ENCODE results near the gene KANSL1L.
A peak's percentile ranks its signal among the peaks of the same experiment; 100 is the strongest.

KANSL1L gene

DNA sequence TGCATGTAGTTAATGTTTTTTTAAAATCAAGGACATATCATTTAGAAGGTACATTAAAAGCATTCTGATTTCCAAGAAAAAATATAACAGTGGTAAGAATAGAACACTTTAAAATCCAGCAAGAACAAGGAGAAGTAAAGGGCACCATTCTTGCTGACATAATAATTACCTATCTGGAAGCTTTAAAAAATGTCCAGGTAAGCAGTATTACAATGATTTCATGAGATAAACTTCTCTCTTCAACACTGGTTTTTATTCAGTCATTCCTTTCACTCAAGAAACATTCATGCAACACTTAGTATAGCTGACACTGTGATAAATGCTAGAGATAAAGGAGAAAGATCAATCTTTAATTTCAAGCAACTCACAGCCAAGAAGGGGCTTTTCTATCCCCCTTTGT lies 2.9 kb upstream of the KANSL1L start:
- H3K9me3 ChIP-seq (ENCODE audit: insufficient read depth, low read length): no peaks in the 10 kb centered on the region
- H3K4me3 ChIP-seq (ENCODE audit: insufficient read depth, low read length, poor library complexity, severe bottlenecking): no peak overlapping the region
- peaks cover 16% of the 10 kb centered on the region for H3F3A ChIP-seq (ENCODE audit: insufficient read depth)
- H2AFZ ChIP-seq (ENCODE audit: low read depth, low read length, severe bottlenecking): no peak overlapping the region
- no peak overlapping the region for H3K9ac ChIP-seq (ENCODE audit: low read length)
- H3K36me3 ChIP-seq (ENCODE audit: low read length): no peaks in the 10 kb centered on the region
- peaks cover 13% of the 10 kb centered on the region for H3K79me2 ChIP-seq (ENCODE audit: insufficient read depth, low read length)
- no peak overlapping the region for H3K27ac ChIP-seq (ENCODE audit: low read depth, low read length)
- H3K27me3 ChIP-seq (ENCODE audit: low read length): no peaks in the 10 kb centered on the region
- H3K4me2 ChIP-seq (ENCODE audit: low read depth, low read length, poor library complexity, severe bottlenecking): no peak overlapping the region
- H3K9me2 ChIP-seq (replicated peaks; ENCODE audit: insufficient read depth, low read length): no peaks in the 10 kb centered on the region
- H4K20me1 ChIP-seq (ENCODE audit: low read depth, low read length): no peaks in the 10 kb centered on the region; the same call in 1 of the 2 replicates
- no peak for TF ChIP-seq EZH2phosphoT487 (conservative IDR thresholded peaks at IDR 0.05; ENCODE audit: low read length)
- TF ChIP-seq, protein P1, sequence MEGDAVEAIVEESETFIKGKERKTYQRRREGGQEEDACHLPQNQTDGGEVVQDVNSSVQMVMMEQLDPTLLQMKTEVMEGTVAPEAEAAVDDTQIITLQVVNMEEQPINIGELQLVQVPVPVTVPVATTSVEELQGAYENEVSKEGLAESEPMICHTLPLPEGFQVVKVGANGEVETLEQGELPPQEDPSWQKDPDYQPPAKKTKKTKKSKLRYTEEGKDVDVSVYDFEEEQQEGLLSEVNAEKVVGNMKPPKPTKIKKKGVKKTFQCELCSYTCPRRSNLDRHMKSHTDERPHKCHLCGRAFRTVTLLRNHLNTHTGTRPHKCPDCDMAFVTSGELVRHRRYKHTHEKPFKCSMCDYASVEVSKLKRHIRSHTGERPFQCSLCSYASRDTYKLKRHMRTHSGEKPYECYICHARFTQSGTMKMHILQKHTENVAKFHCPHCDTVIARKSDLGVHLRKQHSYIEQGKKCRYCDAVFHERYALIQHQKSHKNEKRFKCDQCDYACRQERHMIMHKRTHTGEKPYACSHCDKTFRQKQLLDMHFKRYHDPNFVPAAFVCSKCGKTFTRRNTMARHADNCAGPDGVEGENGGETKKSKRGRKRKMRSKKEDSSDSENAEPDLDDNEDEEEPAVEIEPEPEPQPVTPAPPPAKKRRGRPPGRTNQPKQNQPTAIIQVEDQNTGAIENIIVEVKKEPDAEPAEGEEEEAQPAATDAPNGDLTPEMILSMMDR (IDR thresholded peaks at IDR 0.05; ENCODE audit: insufficient read depth, low read length, poor library complexity, severe bottlenecking): no peak

DNA sequence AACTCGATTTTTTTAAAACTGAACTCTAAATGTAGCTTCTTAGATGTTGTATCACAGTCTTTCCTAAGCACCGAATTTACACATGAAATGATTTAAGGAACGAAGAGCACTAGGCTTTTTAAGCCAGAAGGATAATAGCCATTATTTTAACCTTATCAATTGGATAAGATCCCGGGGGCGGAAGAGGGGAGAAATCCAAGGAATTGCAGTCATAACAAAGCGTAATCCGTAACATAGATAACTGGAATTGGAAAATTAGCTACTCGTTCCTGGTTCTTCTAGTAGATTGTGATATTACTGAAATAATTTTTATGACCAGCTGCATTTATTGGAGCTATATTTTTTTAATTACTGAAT lies 988 bp upstream of the KANSL1L start:
- peak overlapping the region; percentile 96 for H3K4me3 ChIP-seq (ENCODE audit: insufficient read depth, low read length, poor library complexity, severe bottlenecking)
- no peaks in the 10 kb centered on the region for H3K9me3 ChIP-seq (ENCODE audit: insufficient read depth, low read length)
- H3K4me2 ChIP-seq (ENCODE audit: low read depth, low read length, poor library complexity, severe bottlenecking): peak overlapping the region; percentile 97
- H3K79me2 ChIP-seq (ENCODE audit: insufficient read depth, low read length): peaks cover 17% of the 10 kb centered on the region
- no peak overlapping the region for H2AFZ ChIP-seq (ENCODE audit: low read depth, low read length, severe bottlenecking)
- 0 out of 2 replicates have a peak, but pooled peaks cover 3% of the 10 kb centered on the region for H3K36me3 ChIP-seq (ENCODE audit: low read length)
- H3K9me2 ChIP-seq (replicated peaks; ENCODE audit: insufficient read depth, low read length): no peaks in the 10 kb centered on the region
- peaks cover 7% of the 10 kb centered on the region; the same call in 1 of the 2 replicates for H4K20me1 ChIP-seq (ENCODE audit: low read depth, low read length)
- no peaks in the 10 kb centered on the region for H3K27me3 ChIP-seq (ENCODE audit: low read length)
- TF ChIP-seq EZH2phosphoT487 (conservative IDR thresholded peaks at IDR 0.05; ENCODE audit: low read length): no peak
- TF ChIP-seq, protein P1 (IDR thresholded peaks at IDR 0.05; ENCODE audit: insufficient read depth, low read length, poor library complexity, severe bottlenecking): no peak
- H3F3A ChIP-seq (ENCODE audit: insufficient read depth): peaks cover 18% of the 10 kb centered on the region
- peak overlapping the region; percentile 91 for H3K27ac ChIP-seq (ENCODE audit: low read depth, low read length)
- peak overlapping the region; percentile 86; the same call in 1 of the 2 replicates for H3K9ac ChIP-seq (ENCODE audit: low read length)

DNA sequence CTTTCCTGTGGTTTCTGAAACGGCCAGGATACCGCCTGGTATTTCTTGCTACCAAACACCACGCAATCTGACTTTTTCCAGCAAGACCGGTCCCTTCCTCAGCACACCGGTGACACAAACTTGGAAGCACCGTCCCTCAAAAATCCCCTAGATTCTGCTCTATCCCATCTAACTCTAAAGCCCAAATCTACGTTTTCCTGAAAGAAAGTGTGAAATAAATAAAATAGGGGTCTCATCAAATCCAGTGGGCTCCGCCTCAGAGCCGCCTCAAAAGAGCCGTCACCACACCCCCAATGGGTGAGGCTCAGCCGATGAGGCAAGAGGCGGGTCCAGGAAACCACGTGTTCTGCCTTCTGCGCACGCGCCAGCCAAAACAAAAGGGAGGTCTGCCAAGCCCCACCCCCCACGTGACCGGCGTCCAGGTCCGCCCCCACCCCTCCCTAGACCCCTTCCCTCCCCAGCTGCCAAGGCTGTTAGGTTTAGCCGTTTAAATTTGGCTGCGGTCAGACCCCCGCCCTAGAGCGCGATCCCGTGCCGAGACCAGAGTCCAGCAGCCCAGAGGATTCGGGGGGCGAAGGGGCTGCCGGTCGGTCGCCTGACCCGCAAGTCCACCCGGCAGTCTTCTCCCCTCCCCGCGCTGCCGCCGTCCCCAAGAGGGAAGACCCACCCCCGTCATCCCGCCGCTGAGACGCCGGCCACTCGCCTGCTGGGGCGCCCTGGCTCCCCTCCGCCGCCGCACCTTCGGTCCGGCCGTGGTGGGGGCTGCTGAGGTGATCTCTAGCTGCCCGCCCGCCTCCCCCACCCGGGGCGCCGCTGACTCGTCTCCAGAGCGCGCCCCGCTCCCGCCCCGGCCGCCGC lies 534 bp downstream of the KANSL1L start:
- peak overlapping the region; percentile 86 for H3K9ac ChIP-seq (ENCODE audit: low read length)
- H2AFZ ChIP-seq (ENCODE audit: low read depth, low read length, severe bottlenecking): peak overlapping the region; percentile 98
- H3K27me3 ChIP-seq (ENCODE audit: low read length): no peaks in the 10 kb centered on the region
- peaks cover 7% of the 10 kb centered on the region; the same call in 1 of the 2 replicates for H4K20me1 ChIP-seq (ENCODE audit: low read depth, low read length)
- TF ChIP-seq, protein P1 (IDR thresholded peaks at IDR 0.05; ENCODE audit: insufficient read depth, low read length, poor library complexity, severe bottlenecking): no peak
- TF ChIP-seq EZH2phosphoT487 (conservative IDR thresholded peaks at IDR 0.05; ENCODE audit: low read length): no peak
- H3F3A ChIP-seq (ENCODE audit: insufficient read depth): peaks cover 21% of the 10 kb centered on the region
- H3K79me2 ChIP-seq (ENCODE audit: insufficient read depth, low read length): peaks cover 22% of the 10 kb centered on the region
- no peaks in the 10 kb centered on the region for H3K9me3 ChIP-seq (ENCODE audit: insufficient read depth, low read length)
- H3K4me3 ChIP-seq (ENCODE audit: insufficient read depth, low read length, poor library complexity, severe bottlenecking): peak overlapping the region; percentile 96
- H3K36me3 ChIP-seq (ENCODE audit: low read length): 0 out of 2 replicates have a peak, but pooled peaks cover 3% of the 10 kb centered on the region
- H3K4me2 ChIP-seq (ENCODE audit: low read depth, low read length, poor library complexity, severe bottlenecking): peak overlapping the region; percentile 80
- H3K27ac ChIP-seq (ENCODE audit: low read depth, low read length): peak overlapping the region; percentile 91
- H3K9me2 ChIP-seq (replicated peaks; ENCODE audit: insufficient read depth, low read length): no peaks in the 10 kb centered on the region
